Neuronal stem cell (in vitro differentiated cells): ENCODE measurements around the gene CAMTA1.

ENCODE experiments used
- DNase-seq: peaks from one replicate; pipeline ENCODE4 v3.0.0-alpha.2; 2013; ENCODE audit warnings: low spot score
- H2AFZ ChIP-seq: one replicate; pipeline ENCODE4 v1.6.1; 2013; ENCODE audit warnings: mild to moderate bottlenecking, low read length, inconsistent platforms
- H2AK5ac ChIP-seq: 2 replicates; pipeline ENCODE4 v1.6.1; 2013; ENCODE audit warnings: low read depth, mild to moderate bottlenecking, inconsistent platforms, low read length, moderate library complexity, mixed read lengths
- H2BK120ac ChIP-seq: 2 replicates; pipeline ENCODE4 v1.6.1; 2013; ENCODE audit warnings: low read depth, mild to moderate bottlenecking, inconsistent platforms, low read length, moderate library complexity, mixed read lengths
- H2BK12ac ChIP-seq: one replicate; pipeline ENCODE4 v1.6.1; 2013; ENCODE audit warnings: low read length, inconsistent platforms
- H2BK15ac ChIP-seq: 2 replicates; pipeline ENCODE4 v1.6.1; 2013; ENCODE audit warnings: mild to moderate bottlenecking, low read length, inconsistent platforms, mixed read lengths
- H2BK5ac ChIP-seq: one replicate; pipeline ENCODE4 v1.6.1; 2013; ENCODE audit warnings: inconsistent platforms, mild to moderate bottlenecking, low read length, moderate library complexity
- H3K14ac ChIP-seq: one replicate; pipeline ENCODE4 v1.6.1; 2013; ENCODE audit warnings: low read length, inconsistent platforms
- H3K18ac ChIP-seq: 2 replicates; pipeline ENCODE4 v1.6.1; 2013; ENCODE audit warnings: low read length, inconsistent platforms
- H3K23ac ChIP-seq: 2 replicates; pipeline ENCODE4 v1.6.1; 2013; ENCODE audit warnings: low read depth, mild to moderate bottlenecking, mixed read lengths, low read length, inconsistent platforms; ENCODE audit not compliant: poor library complexity
- H3K27ac ChIP-seq: replicated peaks from 3 replicates; pipeline ENCODE4 v1.5.1; 2013; ENCODE audit warnings: low read length, inconsistent platforms
- H3K27me3 ChIP-seq, 3 experiments: 2 replicates each; pipeline ENCODE4 v1.6.1; 2013; ENCODE audit warnings: low read length in 3 of 3, mild to moderate bottlenecking in 2 of 3, inconsistent platforms in 1 of 3, low read depth in 1 of 3, mixed read lengths in 1 of 3, moderate library complexity in 1 of 3; ENCODE audit not compliant: control insufficient read depth in 3 of 3, insufficient read depth in 3 of 3
- H3K36me3 ChIP-seq, 2 donors: replicated peaks in 1 of 2; 2 replicates each; pipeline ENCODE4 v1.6.1; 2013; ENCODE audit warnings: low read length in 2 of 2; ENCODE audit not compliant: control insufficient read depth in 2 of 2, insufficient read depth in 2 of 2
- H3K4ac ChIP-seq: 2 replicates; pipeline ENCODE4 v1.6.1; 2013; ENCODE audit warnings: inconsistent platforms, mild to moderate bottlenecking, low read length, moderate library complexity
- H3K4me1 ChIP-seq, 2 donors: 1 replicate in 1 of 2; 2 replicates in 1 of 2; pipeline ENCODE4 v1.6.1; 2013; ENCODE audit warnings: low read length in 2 of 2, low read depth in 1 of 2; ENCODE audit not compliant: control insufficient read depth in 2 of 2, insufficient read depth in 1 of 2
- H3K4me2 ChIP-seq: one replicate; pipeline ENCODE4 v1.6.1; 2013; ENCODE audit warnings: mild to moderate bottlenecking, low read length, inconsistent platforms; ENCODE audit not compliant: insufficient read depth, poor library complexity, severe bottlenecking
- H3K4me3 ChIP-seq, 2 donors: 2 replicates each; pipeline ENCODE4 v1.5.1; 2013; ENCODE audit warnings: low read length in 2 of 2, mild to moderate bottlenecking in 2 of 2, inconsistent platforms in 1 of 2, moderate library complexity in 1 of 2
- H3K79me1 ChIP-seq: one replicate; pipeline ENCODE4 v1.6.1; 2013; ENCODE audit warnings: low read depth, mild to moderate bottlenecking, inconsistent platforms, low read length, moderate library complexity
- H3K9ac ChIP-seq: one replicate; pipeline ENCODE4 v1.6.1; 2013; ENCODE audit warnings: mild to moderate bottlenecking, low read depth, low read length, inconsistent platforms; ENCODE audit not compliant: poor library complexity
- H3K9me3 ChIP-seq, 2 donors: replicated peaks in 1 of 2; 2 replicates each; pipeline versions ENCODE3 to v1.6.1; 2013; ENCODE audit warnings: low read length in 2 of 2, mild to moderate bottlenecking in 2 of 2, inconsistent platforms in 1 of 2, low read depth in 1 of 2, mixed read lengths in 1 of 2, moderate library complexity in 1 of 2; ENCODE audit not compliant: control insufficient read depth in 2 of 2, insufficient read depth in 1 of 2
- H4K8ac ChIP-seq: one replicate; pipeline ENCODE4 v1.6.1; 2013; ENCODE audit warnings: low read depth, mild to moderate bottlenecking, inconsistent platforms, low read length, moderate library complexity
- H4K91ac ChIP-seq: one replicate; pipeline ENCODE4 v1.6.1; 2013; ENCODE audit warnings: low read length, low read depth, mild to moderate bottlenecking, inconsistent platforms; ENCODE audit not compliant: poor library complexity
- WGBS, 2 donors: extraction: QIAGEN DNeasy Blood & Tissue Kit; methylation state at CpG; one replicate each; pipeline ENCODE4 v1.1.7; 2013; ENCODE audit warnings: missing lambda C conversion rate in 2 of 2, mixed read lengths in 1 of 2; ENCODE audit not compliant: insufficient read length in 2 of 2, insufficient replicate concordance in 1 of 2; ENCODE audit errors: extremely low coverage in 2 of 2; 5-methylcytosine and 5-hydroxymethylcytosine counted together

Gene CAMTA1

DNA sequence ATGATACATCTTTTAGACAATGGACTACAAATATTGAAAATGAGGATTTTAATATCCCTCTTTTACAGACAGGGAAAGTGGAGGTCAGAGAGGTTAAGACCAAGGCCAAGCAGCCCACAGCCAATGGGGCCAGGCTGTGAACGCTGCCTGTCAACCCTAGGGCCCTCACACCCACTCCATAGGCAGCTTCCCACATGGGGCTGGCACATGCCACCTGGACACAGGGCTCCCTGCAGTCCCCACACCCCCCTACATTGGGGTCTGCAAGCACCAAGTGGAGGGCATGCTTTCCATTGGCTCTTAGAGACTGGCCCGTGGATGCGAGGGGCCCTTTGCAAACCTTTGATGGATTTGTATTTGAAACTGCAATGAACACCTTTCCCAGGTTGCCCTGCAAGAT, 637.3 kb downstream of the CAMTA1 start:
- no peaks in the 10 kb centered on the region for H3K27me3 ChIP-seq
- no peak overlapping the region for H3K18ac ChIP-seq
- H3K9ac ChIP-seq = no peak overlapping the region
- no peak overlapping the region for H2BK12ac ChIP-seq
- H2AFZ ChIP-seq = no peak overlapping the region
- peaks cover 0 to 8% of the 10 kb centered on the region in 2 donors for H3K9me3 ChIP-seq
- H3K4me3 ChIP-seq = no peak overlapping the region
- no peak overlapping the region for H4K91ac ChIP-seq
- no peak overlapping the region for H2BK120ac ChIP-seq
- H3K36me3 ChIP-seq = no peaks in the 10 kb centered on the region
- H3K4me1 ChIP-seq = peaks cover 0 to 2% of the 10 kb centered on the region in 2 donors
- no peak overlapping the region for H4K8ac ChIP-seq
- no peak overlapping the region for H2BK5ac ChIP-seq
- no peak overlapping the region for H3K23ac ChIP-seq
- no CpG with 5 or more reads among the region's 3 CpGs for WGBS, 2 donors
- no peaks in the 10 kb centered on the region for H3K79me1 ChIP-seq
- no peak overlapping the region for H2BK15ac ChIP-seq
- H3K27ac ChIP-seq = no peak overlapping the region
- H3K4me2 ChIP-seq = no peak overlapping the region
- H3K4ac ChIP-seq = no peak overlapping the region
- DNase-seq = no peak
- H2AK5ac ChIP-seq = no peak overlapping the region
- H3K14ac ChIP-seq = no peak overlapping the region

DNA sequence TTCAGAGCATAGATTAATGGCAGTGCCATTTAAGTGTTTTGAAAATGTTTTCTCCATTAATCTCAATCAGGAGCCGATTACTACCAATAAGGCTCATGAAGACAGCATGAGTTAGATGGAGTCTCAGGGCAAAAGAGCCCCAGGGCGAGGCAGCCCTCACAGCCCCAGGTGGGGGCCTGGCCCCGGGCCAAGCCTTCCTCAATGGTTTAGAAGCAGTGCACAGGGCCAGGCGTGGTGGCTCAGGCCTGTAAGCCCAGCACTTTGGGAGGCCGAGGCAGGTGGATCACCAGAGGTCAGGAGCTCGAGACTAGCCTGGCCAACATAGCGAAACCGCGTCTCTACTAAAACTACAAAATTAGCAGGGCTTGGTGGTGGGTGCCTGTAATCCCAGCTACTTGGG, 637.7 kb downstream of the CAMTA1 start:
- H3K9me3 ChIP-seq = peaks cover 0 to 6% of the 10 kb centered on the region in 2 donors

GRCh38 chr1:7424352-7424890, 639.2 kb downstream of the CAMTA1 start:
- Histone ChIP-seq H2AFZ (no peak overlapping the region), H3K9me3 (no peaks in the 10 kb centered on the region), H3K4me3 (no peak overlapping the region), H2AK5ac (no peak overlapping the region), H3K18ac (no peak overlapping the region), H3K27ac (no peak overlapping the region), H3K4me1 (peaks cover 0 to 2% of the 10 kb centered on the region in 2 donors), H3K79me1 (no peaks in the 10 kb centered on the region), H3K14ac (no peak overlapping the region), H3K9ac (no peak overlapping the region), H4K8ac (no peak overlapping the region), H2BK5ac (no peak overlapping the region), H3K36me3 (no peaks in the 10 kb centered on the region), H3K27me3 (no peaks in the 10 kb centered on the region), H3K4ac (no peak overlapping the region), H3K23ac (no peak overlapping the region), H2BK15ac (no peak overlapping the region), H4K91ac (no peak overlapping the region), H3K4me2 (no peak overlapping the region), H2BK120ac (no peak overlapping the region), H2BK12ac (no peak overlapping the region)
- DNase-seq = no peak
- no CpG with 5 or more reads among the region's 9 CpGs for WGBS, 2 donors

More for the DNA sequence above, 637.7 kb downstream of the CAMTA1 start:
- Histone ChIP-seq H2BK15ac (no peak overlapping the region), H2BK5ac (no peak overlapping the region), H4K8ac (no peak overlapping the region), H3K4me3 (no peak overlapping the region), H4K91ac (no peak overlapping the region), H3K27ac (no peak overlapping the region), H3K27me3 (no peaks in the 10 kb centered on the region), H3K4me2 (no peak overlapping the region), H3K23ac (no peak overlapping the region), H2BK12ac (no peak overlapping the region), H2AFZ (no peak overlapping the region), H3K9ac (no peak overlapping the region), H3K79me1 (no peaks in the 10 kb centered on the region), H3K18ac (no peak overlapping the region), H3K14ac (no peak overlapping the region), H2AK5ac (no peak overlapping the region), H3K4ac (no peak overlapping the region), H3K4me1 (peaks cover 0 to 2% of the 10 kb centered on the region in 2 donors), H2BK120ac (no peak overlapping the region), H3K36me3 (no peaks in the 10 kb centered on the region)
- no peak for DNase-seq
- WGBS, 2 donors = no CpG with 5 or more reads among the region's 9 CpGs

DNA sequence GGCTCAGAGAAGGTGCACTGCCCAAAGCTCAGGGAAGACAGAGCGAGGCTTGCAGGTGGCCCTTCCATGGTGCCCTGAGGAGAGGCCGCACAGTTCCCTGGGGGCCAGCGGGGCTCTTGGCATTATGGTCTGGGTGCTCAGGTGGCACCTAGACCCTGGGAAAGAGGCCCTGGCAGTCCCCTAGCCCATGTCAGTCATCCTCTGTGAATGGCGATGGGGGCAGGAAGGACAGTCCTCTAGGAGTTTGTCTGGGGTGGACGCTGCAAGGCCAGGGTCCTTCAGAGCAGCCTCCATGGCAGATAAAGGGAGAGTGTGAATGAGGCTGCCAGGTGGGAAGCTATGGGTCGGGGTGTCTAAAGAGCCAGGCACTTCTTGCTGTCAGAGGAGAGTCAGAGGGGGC, 640.0 kb downstream of the CAMTA1 start:
- no peak overlapping the region for H2AK5ac ChIP-seq
- H2BK120ac ChIP-seq = no peak overlapping the region
- no peaks in the 10 kb centered on the region for H3K79me1 ChIP-seq
- no peak overlapping the region for H3K18ac ChIP-seq
- H2BK15ac ChIP-seq = no peak overlapping the region
- H3K27ac ChIP-seq = no peak overlapping the region
- peaks cover 0 to 2% of the 10 kb centered on the region in 2 donors for H3K4me1 ChIP-seq
- H3K4me3 ChIP-seq = no peak overlapping the region
- H3K23ac ChIP-seq = no peak overlapping the region
- H4K8ac ChIP-seq = no peak overlapping the region
- no peaks in the 10 kb centered on the region for H3K27me3 ChIP-seq
- no peak overlapping the region for H3K9ac ChIP-seq
- no CpG with 5 or more reads among the region's 6 CpGs for WGBS, 2 donors
- H4K91ac ChIP-seq = no peak overlapping the region
- H3K4ac ChIP-seq = no peak overlapping the region
- DNase-seq = no peak
- no peak overlapping the region for H2AFZ ChIP-seq
- no peak overlapping the region for H2BK12ac ChIP-seq
- no peak overlapping the region for H2BK5ac ChIP-seq
- H3K36me3 ChIP-seq = no peaks in the 10 kb centered on the region
- no peaks in the 10 kb centered on the region for H3K9me3 ChIP-seq
- H3K4me2 ChIP-seq = no peak overlapping the region
- H3K14ac ChIP-seq = no peak overlapping the region
